Right renal pelvis (tissue), 4 donors: Measurements from ENCODE around the gene KLHL21. TPM values are rescaled to one million over a fixed set of nuclear protein-coding genes. Genes with fewer than 3 reads are reported as not detected.

Experiments used
- DNase-seq, 4 donors: peaks; one replicate each; pipeline ENCODE4 v3.0.0-alpha.2; 2013; ENCODE audit warnings: low read depth in 4 of 4, low spot score in 3 of 4, missing footprints in 1 of 4
- polyA plus RNA-seq, 4 donors: library from polyadenylated mRNA; unstranded; fragments of 120-200 nt; gene quantifications; one replicate each; pipeline ENCODE4 v1.2.1, GENCODE V29; 2013; ENCODE audit not compliant: insufficient read length in 4 of 4

Gene KLHL21
- polyA plus RNA-seq, 4 donors, result 14.9 to 16.6 (median 15.2) TPM

DNA sequence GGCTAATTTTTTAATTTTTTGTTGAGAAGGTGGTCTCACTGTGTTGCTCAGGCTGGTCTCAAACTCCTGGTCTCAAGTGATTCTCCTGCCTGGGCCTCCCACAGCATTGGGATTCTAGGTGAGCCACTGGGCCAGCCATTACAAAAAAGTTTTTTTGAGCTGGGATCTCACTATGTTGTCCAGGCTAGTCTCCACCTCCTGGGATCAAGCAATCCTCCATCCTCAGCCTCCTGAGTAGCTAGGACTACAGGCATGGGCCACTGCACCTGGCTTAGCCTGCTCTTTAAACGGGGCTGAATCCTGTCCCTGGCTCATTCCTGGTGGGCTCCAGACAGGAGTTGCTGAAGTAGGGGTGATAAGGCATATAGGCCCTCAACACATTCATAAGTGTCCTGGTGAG lies 45.1 kb downstream of the KLHL21 start:
- no peak for DNase-seq

DNA sequence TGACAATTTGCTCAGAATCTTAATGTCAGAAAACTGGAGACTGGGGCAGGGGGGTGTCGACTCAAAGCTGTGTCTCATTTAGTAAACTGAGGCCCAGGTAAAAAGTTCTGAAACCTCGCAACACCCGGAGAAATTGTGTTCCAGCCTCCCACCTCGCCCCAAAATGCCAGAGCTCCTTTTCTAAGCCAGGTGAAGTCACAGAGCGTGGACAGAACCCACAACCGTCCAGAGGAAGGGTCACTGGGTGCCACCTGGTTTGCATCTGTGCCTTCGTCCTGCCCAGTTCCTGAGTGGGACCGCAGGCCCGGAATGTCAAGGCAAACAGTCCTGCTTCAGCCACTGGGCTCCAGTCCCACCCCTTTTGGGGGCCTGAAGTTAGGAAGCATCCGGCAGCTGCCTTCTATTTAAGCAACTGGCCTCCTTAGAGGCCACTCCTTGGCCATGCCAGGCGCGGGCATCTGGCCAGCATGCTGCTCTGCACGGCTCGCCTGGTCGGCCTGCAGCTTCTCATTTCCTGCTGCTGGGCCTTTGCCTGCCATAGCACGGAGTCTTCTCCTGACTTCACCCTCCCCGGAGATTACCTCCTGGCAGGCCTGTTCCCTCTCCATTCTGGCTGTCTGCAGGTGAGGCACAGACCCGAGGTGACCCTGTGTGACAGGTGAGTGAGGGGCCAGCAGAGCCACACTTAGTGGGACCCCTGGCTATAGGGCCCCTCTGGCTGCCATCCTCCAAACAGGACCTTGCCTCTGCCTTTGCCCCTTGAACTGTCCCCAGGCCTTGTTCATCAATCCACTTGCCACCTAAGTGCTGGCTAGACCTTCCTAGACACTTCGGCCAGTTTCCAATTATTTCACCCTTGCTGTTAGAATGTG lies 47.5 kb downstream of the KLHL21 start, which contains the start of gene TAS1R1:
TSS of gene TAS1R1 (plus strand) at position 401 of the 872 bp plus-strand sequence. CDS start at position 468, 67 bp downstream.
- DNase-seq, result no peak

DNA sequence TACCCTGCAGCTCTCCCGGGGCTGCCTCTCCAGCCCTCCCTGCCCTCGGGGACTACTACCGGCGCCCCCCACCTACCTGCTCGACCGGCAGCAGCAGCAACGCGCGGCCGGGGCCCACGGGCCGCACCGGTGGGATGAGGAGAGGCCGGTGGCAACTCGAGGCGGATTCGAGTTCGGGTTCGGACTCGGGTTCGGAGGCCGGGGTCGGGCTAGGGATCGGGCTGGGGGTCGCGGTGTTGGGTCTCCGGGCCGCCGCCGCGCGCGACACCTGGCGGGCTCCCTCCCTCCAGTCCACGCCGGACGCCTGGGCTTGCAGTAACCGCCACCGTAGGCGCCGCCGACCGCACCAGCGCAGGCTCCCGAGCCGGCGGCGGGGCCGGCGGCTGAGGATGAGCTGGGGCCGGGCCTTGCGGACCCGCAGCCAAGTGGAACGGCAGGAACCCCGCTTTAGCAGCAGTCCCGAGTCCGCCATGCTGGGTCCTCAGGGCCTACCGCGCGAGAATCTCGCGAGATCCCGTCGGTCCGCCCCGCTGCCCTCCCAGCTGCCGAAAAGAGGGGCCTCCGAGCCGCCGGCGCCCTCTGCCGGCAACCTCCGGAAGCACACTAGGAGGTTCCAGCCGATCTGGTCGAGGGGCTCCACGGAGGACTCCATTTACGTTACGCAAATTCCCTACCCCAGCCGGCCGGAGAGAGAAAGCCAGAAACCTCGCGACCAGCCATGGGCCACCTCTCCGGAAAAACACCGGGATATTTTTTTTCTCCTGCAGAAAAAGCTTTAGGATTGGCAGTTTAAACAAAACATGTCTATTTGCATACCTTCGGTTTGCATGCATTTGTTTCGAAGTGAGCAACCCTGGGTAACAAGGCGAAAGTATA lies 48.4 kb downstream of the KLHL21 start, which contains the start of gene NOL9:
TSS of gene NOL9 (minus strand) at position 483 of the 876 bp plus-strand sequence. CDS start at position 472, 11 bp downstream.
- DNase-seq, result peak; percentile 86 to 95 (median 88)

DNA sequence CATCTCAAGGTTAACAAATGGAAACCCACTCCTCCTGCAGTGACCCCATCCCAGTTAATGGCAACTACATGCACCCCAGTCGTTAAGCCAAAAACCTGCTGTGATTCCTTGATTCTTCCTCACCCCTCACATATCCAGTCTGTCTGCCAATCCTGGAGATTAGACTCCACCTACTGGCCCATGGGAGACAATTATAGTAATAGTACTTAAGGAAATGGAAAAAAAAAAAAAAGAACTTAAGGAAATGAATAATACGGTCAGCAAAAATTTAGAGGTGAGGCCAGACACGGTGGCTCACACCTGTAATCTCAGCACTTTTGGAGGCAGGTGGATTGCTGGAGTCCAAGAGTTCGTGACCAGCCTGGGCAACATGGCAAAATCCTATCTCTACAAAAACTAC lies 55.4 kb downstream of the KLHL21 start:
- DNase-seq, result no peak

DNA sequence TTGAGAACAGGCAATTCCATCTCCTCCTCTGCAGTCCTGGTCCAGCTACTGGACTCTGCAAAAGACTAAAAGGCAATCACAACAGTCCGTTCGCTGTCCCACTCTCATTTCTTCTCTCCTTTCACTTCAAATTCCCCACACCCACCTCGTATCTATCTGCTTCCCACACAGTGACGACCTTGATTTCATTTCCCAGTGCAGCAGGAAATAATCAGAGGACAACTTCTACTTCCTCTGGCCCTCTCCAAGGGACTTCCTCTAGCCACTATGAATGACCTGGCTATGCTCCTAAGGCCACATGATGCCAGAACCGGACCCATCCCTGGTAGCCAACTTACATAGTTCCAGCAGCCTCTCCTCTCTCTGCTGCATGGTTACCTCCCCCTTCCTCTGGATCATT lies 56.3 kb downstream of the KLHL21 start:
- DNase-seq, result no peak

DNA sequence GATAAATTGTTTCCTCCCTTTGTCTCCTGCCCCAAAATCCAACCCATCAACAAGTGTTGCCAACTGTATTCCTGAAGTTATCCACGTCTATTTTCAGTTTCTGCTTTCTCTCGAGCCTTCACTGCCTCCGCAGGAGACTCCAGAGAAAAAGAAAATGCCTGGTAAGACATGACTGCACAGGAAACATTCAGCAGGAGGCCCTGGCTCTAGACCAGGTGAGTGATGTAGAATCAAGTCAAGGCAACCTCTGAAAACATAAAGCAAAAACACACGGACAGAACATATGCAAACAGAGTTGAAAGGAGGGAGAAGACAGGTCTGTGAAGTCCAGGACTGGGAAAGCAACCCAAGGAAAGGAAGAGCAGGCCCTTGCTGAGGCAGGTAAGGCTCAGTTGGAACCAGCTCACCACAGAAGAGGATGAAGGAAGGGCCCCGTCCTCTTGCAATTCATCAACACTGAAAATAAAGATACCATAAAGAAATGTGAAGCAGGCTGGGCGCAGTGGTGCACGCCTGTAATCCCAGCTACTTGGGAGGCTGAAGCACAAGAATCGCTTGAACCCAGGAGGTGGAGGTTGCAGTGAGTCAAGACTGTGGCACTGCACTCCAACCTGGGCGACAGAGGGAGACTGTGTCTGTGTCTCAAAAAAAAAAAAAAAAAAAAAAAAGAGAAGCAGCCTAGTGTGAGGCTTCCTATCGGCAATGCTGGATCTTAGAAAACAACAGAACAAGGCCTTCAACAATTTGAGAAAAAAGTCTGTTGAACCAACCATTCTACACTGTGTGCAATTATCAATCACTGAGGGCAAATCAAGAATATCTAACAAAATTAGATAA lies 57.2 kb downstream of the KLHL21 start:
- no peak for DNase-seq

DNA sequence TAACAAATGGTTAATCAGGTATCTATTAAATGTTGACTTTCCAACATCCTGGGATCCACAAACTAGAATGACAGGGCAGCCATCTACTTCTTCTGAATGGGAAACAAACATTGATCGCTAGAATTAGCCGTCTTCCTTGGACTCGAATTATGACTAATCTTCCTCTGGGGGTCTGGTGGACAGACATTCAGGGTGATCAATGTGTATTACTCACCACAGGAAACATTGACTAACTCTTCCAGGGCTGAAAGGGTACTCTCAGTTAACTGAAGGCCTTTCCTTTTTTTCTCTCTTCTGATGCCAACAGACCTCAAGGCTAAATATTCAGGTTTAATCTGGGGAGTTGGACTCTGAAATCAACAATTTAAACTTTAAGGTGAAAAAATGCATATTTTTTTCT lies 57.8 kb downstream of the KLHL21 start:
- no peak for DNase-seq

Other genes with a start within 250 kb of the KLHL21 start
- 10 to 100 TPM; 28.7 to 35.0 (median 31.5) TPM for gene ACOT7, start 209.1 kb downstream of the KLHL21 start, polyA plus RNA-seq
- gene HES2, start 182.9 kb downstream of the KLHL21 start, polyA plus RNA-seq, result under 1 TPM; 0.27 to 0.73 (median 0.53) TPM
- gene ESPN, start 178.1 kb downstream of the KLHL21 start, polyA plus RNA-seq, result 10 to 100 TPM; 10.1 to 21.6 (median 16.9) TPM
- 10 to 100 TPM; 11.1 to 13.8 (median 12.5) TPM for gene TNFRSF25, start 136.7 kb downstream of the KLHL21 start, polyA plus RNA-seq
- gene PLEKHG5, start 111.2 kb downstream of the KLHL21 start, polyA plus RNA-seq, result 10 to 100 TPM; 12.6 to 18.0 (median 13.3) TPM
- gene NOL9, start 48.4 kb downstream of the KLHL21 start, polyA plus RNA-seq, result 10 to 100 TPM; 15.4 to 19.1 (median 16.3) TPM
- under 1 TPM in 3 of 4 donors, not detected in 1; 0.07 to 0.15 (median 0.13) TPM for gene TAS1R1, start 47.6 kb downstream of the KLHL21 start, polyA plus RNA-seq
- gene ZBTB48, start 22.9 kb downstream of the KLHL21 start, polyA plus RNA-seq, result 10 to 100 TPM; 24.1 to 35.8 (median 28.1) TPM
- gene PHF13, start 10.9 kb upstream of the KLHL21 start, polyA plus RNA-seq, result 10 to 100 TPM; 24.8 to 26.8 (median 26.2) TPM
- gene THAP3, start 22.0 kb upstream of the KLHL21 start, polyA plus RNA-seq, result 10 to 100 TPM; 17.5 to 22.8 (median 19.2) TPM
- 10 to 100 TPM; 58.6 to 67.8 (median 59.8) TPM for gene DNAJC11, start 98.9 kb upstream of the KLHL21 start, polyA plus RNA-seq
- 10 to 100 TPM; 89.3 to 98.2 (median 92.9) TPM for gene CAMTA1, start 182.6 kb upstream of the KLHL21 start, polyA plus RNA-seq